GM19043 (cell line): ENCODE data around the gene AKTIP.
"Not testable (repeated sequence)": the region's sequence is repeated elsewhere in the genome, so short reads cannot be mapped to it uniquely, and the experiment has no call there.

Source experiments
- ATAC-seq: cut with Tn5 transposase; IDR thresholded peaks from one replicate; pipeline ENCODE4 v1.9.1; 2021; ENCODE audit warnings: low read depth; ENCODE audit not compliant: unreplicated experiment

AKTIP gene

GRCh38 chr16:53502331-53503269 lies at the start of gene AKTIP:
Gene AKTIP (minus strand): TSS chr16:53503209. CDS start chr16:53500259, 2,950 bp downstream.
- ATAC-seq = peak; percentile 21

- peak; percentile 77 for ATAC-seq
Measured at GRCh38 chr16:53549970-53550690, 47.1 kb upstream of the AKTIP start.

GRCh38 chr16:53546988-53547391 lies 44.0 kb upstream of the AKTIP start:
- ATAC-seq = no peak

- ATAC-seq = no peak
Measured at GRCh38 chr16:53545433-53545832, 42.4 kb upstream of the AKTIP start.

GRCh38 chr16:53542283-53542682 lies 39.3 kb upstream of the AKTIP start:
- ATAC-seq = no peak

GRCh38 chr16:53541326-53541725 lies 38.3 kb upstream of the AKTIP start:
- no peak for ATAC-seq

- not testable (repeated sequence) for ATAC-seq
Measured at GRCh38 chr16:53539759-53540718, 37.0 kb upstream of the AKTIP start.

GRCh38 chr16:53539346-53539745 lies 36.3 kb upstream of the AKTIP start:
- ATAC-seq = not testable (repeated sequence)

- ATAC-seq = no peak
Measured at GRCh38 chr16:53537626-53538025, 34.6 kb upstream of the AKTIP start.

GRCh38 chr16:53534206-53534605 lies 31.2 kb upstream of the AKTIP start:
- no peak for ATAC-seq

GRCh38 chr16:53530741-53531140 lies 27.7 kb upstream of the AKTIP start:
- no peak for ATAC-seq

GRCh38 chr16:53530046-53530445 lies 27.0 kb upstream of the AKTIP start:
- ATAC-seq = no peak

- no peak for ATAC-seq
Measured at GRCh38 chr16:53529513-53529912, 26.5 kb upstream of the AKTIP start.

GRCh38 chr16:53528797-53529196 lies 25.8 kb upstream of the AKTIP start:
- no peak for ATAC-seq

- no peak for ATAC-seq
Measured at GRCh38 chr16:53523971-53524548, 21.1 kb upstream of the AKTIP start.

- no peak for ATAC-seq
Measured at GRCh38 chr16:53523126-53523804, 20.3 kb upstream of the AKTIP start.

GRCh38 chr16:53519417-53520091 lies 16.5 kb upstream of the AKTIP start:
- ATAC-seq = no peak

GRCh38 chr16:53518550-53519416 lies 15.8 kb upstream of the AKTIP start:
- peak; percentile 98 for ATAC-seq
